Measurements from ENCODE around the gene COPG1. TPM values are rescaled to one million over a fixed set of nuclear protein-coding genes. Genes with fewer than 3 reads are reported as not detected.
"Not testable (repeated sequence)": the region's sequence is repeated elsewhere in the genome, so short reads cannot be mapped to it uniquely, and the experiment has no call there.

Gene COPG1
- total RNA-seq, 4 donors from 2014 or later = 64.6 to 95.8 (median 74.0) TPM

- ATAC-seq = peak; percentile 87
- peak overlapping the region; percentile 7 to 72 (median 58) for H3K27ac ChIP-seq
- H3K4me1 ChIP-seq = peaks cover 0 to 39% (median 20%) of the 10 kb centered on the region in 3 donors
- H3K4me3 ChIP-seq, H3K27me3 ChIP-seq, H3K36me3 ChIP-seq, H3K9me3 ChIP-seq: not testable (repeated sequence)
- TF ChIP-seq CTCF (IDR thresholded peaks at IDR 0.05) = peak; percentile 94 to 98 (median 96)
- peak; percentile 47 for TF ChIP-seq POLR2AphosphoS5 (IDR thresholded peaks at IDR 0.05)
- WGBS, 2 donors (ENCODE audit: low coverage in 1 of 2) = 16 to 33% methylated on average over 6 to 9 of the region's 11 CpGs
These were observed 3.6 kb upstream of the COPG1 start for GRCh38 chr3:129245641-129246306.

GRCh38 chr3:129246636-129247035, 2.8 kb upstream of the COPG1 start:
- TF ChIP-seq CTCF (IDR thresholded peaks at IDR 0.05) = no peak
- TF ChIP-seq POLR2AphosphoS5 (IDR thresholded peaks at IDR 0.05) = no peak
- TF ChIP-seq EP300 (IDR thresholded peaks at IDR 0.05) = no peak
- TF ChIP-seq POLR2A (IDR thresholded peaks at IDR 0.05) = no peak
- no peaks in the 10 kb centered on the region for H3K9me3 ChIP-seq
- H3K4me3 ChIP-seq = no peak overlapping the region
- H3K4me1 ChIP-seq = peaks cover 0 to 48% (median 20%) of the 10 kb centered on the region in 3 donors
- no peaks in the 10 kb centered on the region for H3K27me3 ChIP-seq
- no peak for ATAC-seq
- H3K36me3 ChIP-seq = peaks cover 0 to 7% of the 10 kb centered on the region in 2 donors
- no peak overlapping the region for H3K27ac ChIP-seq

- no peak for ATAC-seq
- H3K4me3 ChIP-seq = peak overlapping the region; percentile 91 to 98
- peak overlapping the region in 3 of 4 donors; percentile 45 to 91 (median 88) for H3K27ac ChIP-seq
- TF ChIP-seq POLR2AphosphoS5 (IDR thresholded peaks at IDR 0.05) = no peak
- TF ChIP-seq POLR2A (IDR thresholded peaks at IDR 0.05) = no peak
- no peak for TF ChIP-seq CTCF (IDR thresholded peaks at IDR 0.05)
- TF ChIP-seq EP300 (IDR thresholded peaks at IDR 0.05) = no peak
- no peaks in the 10 kb centered on the region for H3K27me3 ChIP-seq
- 38 to 50% methylated on average over 16 to 21 of the region's 21 CpGs for WGBS, 2 donors (ENCODE audit: low coverage in 1 of 2)
- peaks cover 0 to 25% of the 10 kb centered on the region in 2 donors for H3K36me3 ChIP-seq
- no peaks in the 10 kb centered on the region for H3K9me3 ChIP-seq
- H3K4me1 ChIP-seq = peaks cover 0 to 66% (median 20%) of the 10 kb centered on the region in 3 donors
These were observed 973 bp upstream of the COPG1 start for GRCh38 chr3:129248286-129248979.

GRCh38 chr3:129252748-129253147, 3.3 kb downstream of the COPG1 start:
- no peak overlapping the region for H3K4me3 ChIP-seq
- ATAC-seq = no peak
- no peaks in the 10 kb centered on the region for H3K9me3 ChIP-seq
- no peak for TF ChIP-seq CTCF (IDR thresholded peaks at IDR 0.05)
- no peak for TF ChIP-seq POLR2AphosphoS5 (IDR thresholded peaks at IDR 0.05)
- TF ChIP-seq EP300 (IDR thresholded peaks at IDR 0.05) = no peak
- no peak for TF ChIP-seq POLR2A (IDR thresholded peaks at IDR 0.05)
- no peaks in the 10 kb centered on the region for H3K27me3 ChIP-seq
- 80 to 89% methylated on average over 1 to 3 of the region's 4 CpGs for WGBS, 2 donors (ENCODE audit: low coverage in 1 of 2)
- H3K27ac ChIP-seq = no peak overlapping the region
- peaks cover 0 to 49% (median 14%) of the 10 kb centered on the region in 3 donors for H3K4me1 ChIP-seq
- peaks cover 0 to 68% of the 10 kb centered on the region in 2 donors for H3K36me3 ChIP-seq
